GM12801 (cell line): Measurements from ENCODE around the gene CSTB.

Experiments
- CTCF ChIP-seq: IDR thresholded peaks from one replicate; pipeline ENCODE4 v1.5.1; 2011; ENCODE audit warnings: control low read depth; ENCODE audit not compliant: insufficient read length; ENCODE audit errors: extremely low read depth

CSTB gene

GRCh38 chr21:43726686-43727518 lies 49.2 kb downstream of the CSTB start:
- TF ChIP-seq CTCF, result no peak
